Activated CD8-positive, alpha-beta T cell treated with anti-CD3 and anti-CD28 coated beads for 36 hours (primary cell): ENCODE data around the gene SRC. TPM values are rescaled to one million over a fixed set of nuclear protein-coding genes. Genes with fewer than 3 reads are reported as not detected.

Source experiments
- ATAC-seq: fragments of 200-7000 bp; cut with Tn5 transposase; one replicate; pipeline ENCODE4 v1.10.0; 2021; ENCODE audit warnings: mild to moderate bottlenecking, moderate library complexity
- CTCF ChIA-PET: fragments of 350-600 bp; sonication (Branson Sonifier 250); formaldehyde crosslinking; loops from one replicate; lab custom pipeline; 2021; ENCODE audit warnings: antibody characterized with exemption; lab: Charles Lee
- POLR2A ChIA-PET: fragments of 350-600 bp; sonication (Branson Sonifier 250); formaldehyde crosslinking; loops from one replicate; lab custom pipeline; 2021; ENCODE audit warnings: antibody characterized with exemption; lab: Charles Lee
- DNase-seq: peaks from one replicate; pipeline ENCODE4 v3.0.0-alpha.2; 2020
- H3K27ac Mint-ChIP-seq: one replicate; pipeline ENCODE4 v1.8.0; 2021; ENCODE audit warnings: mild to moderate bottlenecking, mixed read lengths
- H3K27me3 Mint-ChIP-seq: one replicate; pipeline ENCODE4 v1.8.0; 2021; ENCODE audit warnings: mixed read lengths
- H3K36me3 Mint-ChIP-seq: one replicate; pipeline ENCODE4 v1.8.0; 2021; ENCODE audit warnings: low read depth, mixed read lengths
- H3K4me1 Mint-ChIP-seq: one replicate; pipeline ENCODE4 v1.8.0; 2021; ENCODE audit warnings: low read depth, mixed read lengths
- H3K4me3 Mint-ChIP-seq: one replicate; pipeline ENCODE4 v1.8.0; 2021; ENCODE audit warnings: mild to moderate bottlenecking, moderate library complexity, mixed read lengths
- H3K9me3 Mint-ChIP-seq: one replicate; pipeline ENCODE4 v1.8.0; 2021; ENCODE audit warnings: mixed read lengths
- CTCF ChIP-seq: fragments of 200-600 bp; IDR thresholded peaks from one replicate; pipeline ENCODE4 v1.8.0; 2022; ENCODE audit warnings: antibody characterized with exemption, mild to moderate bottlenecking
- intact Hi-C: fragments of 100-400 bp; cut with micrococcal nuclease; formaldehyde crosslinking; loops from one replicate; pipeline ENCODE4 v1.10.0; 2022
- total RNA-seq, 2 experiments: library from RNA; stranded (reverse); gene quantifications; one replicate each; pipeline ENCODE4 v1.2.3, GENCODE V29; 2021

The SRC gene
- total RNA-seq, 2 experiments from 2014 or later: 0.88 to 2.4 TPM

DNA sequence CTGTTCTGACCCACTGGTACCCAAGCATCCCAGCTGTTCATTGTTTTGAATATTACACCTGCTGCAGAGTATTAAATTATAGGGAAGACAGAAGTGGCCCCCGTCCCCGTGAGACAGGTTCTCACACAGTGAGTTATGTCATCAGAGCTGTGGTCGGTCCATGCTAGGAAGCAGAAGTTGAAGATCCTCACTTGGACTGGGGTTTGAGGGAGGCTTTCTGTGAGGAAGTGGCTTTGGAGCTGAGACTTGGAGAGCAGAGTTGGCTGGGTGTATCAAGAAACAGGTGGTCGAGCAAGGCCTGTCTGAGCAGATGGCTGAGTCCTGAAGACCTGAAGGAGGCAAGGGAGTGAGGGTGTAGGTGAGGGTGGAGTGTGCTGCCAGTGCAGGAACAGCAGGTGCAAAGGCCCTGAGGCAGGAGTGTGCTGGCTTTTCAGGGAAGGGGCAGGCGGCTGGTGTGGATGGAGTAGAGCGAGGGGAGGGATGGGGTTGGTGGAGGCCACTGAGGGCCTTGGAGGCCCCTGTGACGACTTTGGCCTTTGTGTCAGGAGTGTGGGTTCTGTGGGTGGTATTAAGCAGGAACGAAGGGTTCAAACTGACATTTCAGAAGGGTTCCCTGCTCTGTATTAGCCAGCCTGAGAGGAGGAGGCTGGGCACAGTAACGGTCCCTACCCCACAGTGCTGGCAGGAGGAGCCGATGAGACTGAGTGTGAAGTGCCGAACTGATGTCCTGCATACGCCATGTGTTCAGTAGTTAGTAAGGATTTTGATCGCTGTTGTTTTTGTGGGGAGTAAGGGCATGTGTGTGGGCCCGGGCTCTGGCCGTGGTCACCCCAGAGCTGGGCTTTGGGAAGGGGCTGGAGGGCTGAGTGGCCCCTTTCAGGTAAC is 11.8 kb downstream of the SRC start:
- intact Hi-C loops: no loop called here
- H3K27ac Mint-ChIP-seq: no peak overlapping the region

DNA sequence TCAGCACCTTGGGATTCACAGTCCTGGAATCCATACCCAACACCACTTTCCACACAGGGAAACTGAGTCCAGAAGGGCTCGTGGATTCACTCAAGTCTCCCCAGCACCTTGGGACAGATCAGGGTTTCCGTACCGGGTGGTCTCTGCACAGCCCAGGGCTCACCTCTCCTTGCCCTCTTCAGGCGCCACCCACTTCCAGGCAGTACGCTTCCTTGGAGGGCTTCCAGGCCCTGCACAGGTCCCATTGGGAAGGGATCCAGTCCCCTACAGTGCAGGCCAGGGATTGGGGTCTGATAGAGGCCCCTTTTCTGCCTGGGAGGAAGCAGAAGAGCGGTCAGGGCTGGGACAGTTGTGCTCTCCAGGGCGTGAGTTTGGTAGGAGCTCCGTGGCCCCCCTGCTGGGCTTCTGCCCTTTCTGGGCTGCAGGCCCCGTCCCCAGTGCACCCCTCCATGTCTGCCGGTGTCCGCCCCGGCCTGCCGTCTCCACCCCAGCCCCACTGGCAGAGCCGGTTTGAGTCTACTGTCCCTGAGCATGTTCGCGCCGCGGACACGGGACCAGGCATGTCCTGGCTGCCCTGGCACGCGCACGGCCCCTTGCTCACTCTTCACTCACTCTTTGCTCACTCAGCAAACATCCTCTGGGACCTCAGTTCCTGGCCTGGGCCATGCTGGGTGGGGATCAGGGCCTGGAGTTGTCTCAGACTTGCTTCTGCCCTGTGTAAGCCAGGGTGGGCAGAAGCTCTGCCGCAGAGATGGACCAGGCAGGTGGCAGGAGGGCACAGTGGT is 12.6 kb downstream of the SRC start:
- ChIA-PET CTCF (interaction anchor here (1.4 kb wide), 1 partner anchor 26 kb away, joined by 3 read pairs; no protein-coding TSS in a partner anchor), POLR2A (no interaction called here)
- no peak for TF ChIP-seq CTCF
- Mint-ChIP-seq H3K36me3 (no peaks in the 10 kb centered on the region), H3K4me3 (no peak overlapping the region), H3K4me1 (no peaks in the 10 kb centered on the region), H3K27me3 (no peaks in the 10 kb centered on the region), H3K9me3 (no peaks in the 10 kb centered on the region), H3K27ac (no peak overlapping the region)
- no peak for DNase-seq
- intact Hi-C loops: no loop called here
- ATAC-seq: no peak

More for the DNA sequence above, 11.8 kb downstream of the SRC start:
- TF ChIP-seq CTCF: no peak
- Mint-ChIP-seq H3K4me3 (no peak overlapping the region), H3K27me3 (no peaks in the 10 kb centered on the region), H3K36me3 (no peaks in the 10 kb centered on the region), H3K4me1 (no peaks in the 10 kb centered on the region), H3K9me3 (no peaks in the 10 kb centered on the region)
- CTCF ChIA-PET: no interaction called here
- ATAC-seq (no peak), DNase-seq (no peak)
- POLR2A ChIA-PET: no interaction called here

GRCh38 chr20:37359331-37359730 is 13.4 kb downstream of the SRC start:
- H3K27me3 Mint-ChIP-seq: no peaks in the 10 kb centered on the region
- H3K9me3 Mint-ChIP-seq: no peaks in the 10 kb centered on the region
- CTCF ChIA-PET: interaction anchor here (1.4 kb wide), 1 partner anchor 25 kb away, joined by 3 read pairs; no protein-coding TSS in a partner anchor
- H3K4me1 Mint-ChIP-seq: no peaks in the 10 kb centered on the region
- DNase-seq: no peak
- no peak for TF ChIP-seq CTCF
- no peak overlapping the region for H3K27ac Mint-ChIP-seq
- ATAC-seq: no peak
- intact Hi-C loops: no loop called here
- H3K4me3 Mint-ChIP-seq: no peak overlapping the region
- H3K36me3 Mint-ChIP-seq: no peaks in the 10 kb centered on the region
- POLR2A ChIA-PET: no interaction called here

GRCh38 chr20:37359836-37360235 is 13.9 kb downstream of the SRC start:
- intact Hi-C loops: no loop called here
- Mint-ChIP-seq H3K36me3 (no peaks in the 10 kb centered on the region), H3K27ac (no peak overlapping the region), H3K9me3 (no peaks in the 10 kb centered on the region), H3K4me3 (no peak overlapping the region), H3K27me3 (no peaks in the 10 kb centered on the region), H3K4me1 (no peaks in the 10 kb centered on the region)
- ATAC-seq (no peak), DNase-seq (no peak)
- POLR2A ChIA-PET: no interaction called here
- CTCF ChIA-PET: interaction anchor here (1.4 kb wide), 1 partner anchor 24 kb away, joined by 3 read pairs; no protein-coding TSS in a partner anchor
- TF ChIP-seq CTCF: no peak
